GM18868 (cell line): ENCODE data around the gene PBX1.

ENCODE experiments used
- ATAC-seq: cut with Tn5 transposase; IDR thresholded peaks from one replicate; pipeline ENCODE4 v1.9.1; 2021; ENCODE audit warnings: mild to moderate bottlenecking, moderate library complexity; ENCODE audit not compliant: unreplicated experiment

PBX1 gene

GRCh38 chr1:164771619-164772361 lies 212.8 kb downstream of the PBX1 start:
- no peak for ATAC-seq

DNA sequence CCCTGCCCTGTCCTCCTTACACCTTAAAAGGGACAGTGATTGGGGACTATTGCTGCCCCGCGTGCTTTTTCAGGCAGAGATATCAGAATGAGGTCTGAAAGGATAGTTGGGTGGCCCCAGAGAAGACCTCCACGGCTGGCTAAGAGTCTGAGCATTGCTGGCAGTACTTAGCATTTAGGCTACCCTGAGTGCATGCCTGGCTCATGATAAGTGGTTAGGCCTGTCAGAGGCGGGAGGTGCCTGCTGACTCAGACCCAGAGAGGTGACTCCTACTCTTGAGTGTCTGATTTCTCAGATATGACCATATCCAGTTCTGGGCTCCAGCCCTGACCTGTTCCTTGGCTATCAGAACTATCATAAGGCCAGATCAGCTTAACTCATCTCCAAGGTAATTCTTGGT lies 213.7 kb downstream of the PBX1 start:
- ATAC-seq, result peak; percentile 89

GRCh38 chr1:164773102-164773501 lies 214.1 kb downstream of the PBX1 start:
- no peak for ATAC-seq

DNA sequence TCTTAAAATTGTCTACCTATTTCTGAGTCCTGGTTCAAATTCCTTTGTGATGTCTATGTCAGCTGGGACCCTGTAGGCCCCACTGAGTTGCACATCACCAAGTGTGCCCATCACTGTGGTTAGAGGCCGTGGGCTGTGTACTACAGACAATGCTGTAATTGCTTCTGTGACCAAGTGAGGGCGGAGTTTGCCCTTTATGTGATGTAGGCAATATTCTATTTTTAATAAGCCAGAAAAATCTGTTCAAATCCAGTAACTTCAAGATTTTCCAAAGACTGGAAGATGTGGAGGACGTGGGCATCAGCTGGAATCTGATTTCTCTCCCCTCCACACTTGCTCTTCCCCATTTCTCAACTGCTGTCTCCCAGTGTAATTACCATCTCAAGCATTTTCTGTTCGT lies 215.4 kb downstream of the PBX1 start:
- ATAC-seq, result no peak

- ATAC-seq, result no peak
These were observed 216.1 kb downstream of the PBX1 start for GRCh38 chr1:164774819-164775654.

DNA sequence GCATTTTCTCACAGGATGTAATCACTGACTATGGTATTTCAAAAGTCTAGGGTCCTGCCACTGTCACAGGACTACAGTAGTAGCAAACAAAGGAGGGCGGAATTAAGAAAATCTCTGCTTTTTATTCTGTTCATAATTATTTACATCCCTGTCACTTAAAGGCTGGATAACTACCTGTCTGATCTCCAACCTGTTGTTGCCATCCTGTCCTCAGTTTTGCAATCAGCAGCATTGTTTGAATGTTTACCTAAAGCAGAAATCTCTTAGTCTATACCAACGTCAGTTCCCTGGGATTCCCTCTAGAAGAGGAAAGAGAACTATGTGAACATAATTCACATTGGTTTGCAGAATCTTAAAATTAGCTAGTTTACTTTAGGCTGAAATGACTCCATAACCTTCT lies 218.5 kb downstream of the PBX1 start:
- ATAC-seq, result no peak

DNA sequence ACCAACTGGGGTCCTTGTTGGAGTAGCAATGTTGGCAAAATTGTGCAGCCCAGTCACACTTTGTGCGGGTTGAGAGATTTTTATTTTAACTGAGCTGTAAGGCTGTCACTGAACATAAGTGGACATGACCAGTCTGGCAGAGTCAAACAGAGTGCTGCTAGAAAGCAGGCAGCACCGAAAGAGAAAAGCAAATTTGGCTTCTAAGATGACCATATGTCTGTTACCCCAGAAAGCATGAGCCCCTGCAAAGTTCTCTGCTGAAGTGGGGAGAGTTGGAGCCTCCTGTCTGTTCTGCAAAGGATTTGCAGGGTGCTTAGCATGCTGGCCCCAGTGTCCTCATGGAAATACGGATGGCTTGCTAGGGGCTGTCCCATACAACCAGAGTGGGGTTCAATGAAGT lies 220.4 kb downstream of the PBX1 start:
- no peak for ATAC-seq

DNA sequence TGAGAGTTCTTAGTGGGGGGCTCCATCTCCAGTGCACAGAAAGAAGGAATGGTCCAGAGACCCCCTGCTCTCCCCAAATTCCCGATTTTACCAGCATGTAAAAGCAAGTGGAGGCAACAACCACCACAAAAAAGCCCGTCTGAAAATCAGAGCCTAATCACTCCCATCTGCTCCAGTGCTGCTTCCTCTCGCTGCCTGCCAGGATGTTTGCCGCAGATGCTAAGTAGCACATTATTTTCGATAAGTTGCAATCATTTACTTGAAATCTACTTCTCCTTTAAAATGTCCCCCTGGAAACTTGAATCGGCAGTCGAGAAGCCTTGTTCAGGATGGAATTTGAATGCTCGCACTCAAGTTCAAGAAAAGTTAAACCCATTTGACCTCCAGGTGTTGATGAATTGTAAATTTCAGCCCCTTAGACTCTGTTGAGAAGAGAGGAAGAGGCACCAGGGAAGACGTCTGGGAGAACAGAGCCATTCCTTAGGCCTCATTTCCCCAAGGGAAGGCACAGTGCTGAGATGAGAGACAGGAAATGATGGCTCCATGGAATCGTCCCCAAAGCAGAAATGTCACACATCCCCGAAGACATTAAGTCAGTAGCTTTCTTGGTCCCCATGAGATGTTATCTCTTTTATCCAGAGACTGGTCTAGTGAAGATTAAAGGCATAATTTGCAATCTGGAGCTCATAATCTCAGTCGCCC lies 221.3 kb downstream of the PBX1 start:
- ATAC-seq, result no peak

DNA sequence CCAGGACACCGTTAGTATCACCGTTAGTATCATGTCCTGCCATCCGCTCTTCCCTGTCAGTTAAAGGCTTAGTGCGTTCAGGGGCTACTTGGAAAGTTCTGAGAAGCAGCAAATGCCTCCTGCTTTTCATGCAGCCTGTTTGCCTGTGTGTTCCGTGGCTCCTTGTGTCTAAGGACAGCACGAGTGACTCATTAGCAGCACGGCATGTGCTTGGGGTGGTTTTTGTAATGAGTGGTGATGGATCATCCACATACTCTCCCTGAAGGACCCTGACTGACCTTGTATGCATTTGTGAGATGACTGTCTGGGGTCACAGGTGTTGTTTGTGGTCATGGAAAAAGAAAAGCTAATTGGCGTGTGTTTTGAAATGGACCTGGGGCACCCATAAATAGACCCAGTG lies 221.9 kb downstream of the PBX1 start:
- no peak for ATAC-seq

GRCh38 chr1:164781972-164782371 lies 223.0 kb downstream of the PBX1 start:
- no peak for ATAC-seq

DNA sequence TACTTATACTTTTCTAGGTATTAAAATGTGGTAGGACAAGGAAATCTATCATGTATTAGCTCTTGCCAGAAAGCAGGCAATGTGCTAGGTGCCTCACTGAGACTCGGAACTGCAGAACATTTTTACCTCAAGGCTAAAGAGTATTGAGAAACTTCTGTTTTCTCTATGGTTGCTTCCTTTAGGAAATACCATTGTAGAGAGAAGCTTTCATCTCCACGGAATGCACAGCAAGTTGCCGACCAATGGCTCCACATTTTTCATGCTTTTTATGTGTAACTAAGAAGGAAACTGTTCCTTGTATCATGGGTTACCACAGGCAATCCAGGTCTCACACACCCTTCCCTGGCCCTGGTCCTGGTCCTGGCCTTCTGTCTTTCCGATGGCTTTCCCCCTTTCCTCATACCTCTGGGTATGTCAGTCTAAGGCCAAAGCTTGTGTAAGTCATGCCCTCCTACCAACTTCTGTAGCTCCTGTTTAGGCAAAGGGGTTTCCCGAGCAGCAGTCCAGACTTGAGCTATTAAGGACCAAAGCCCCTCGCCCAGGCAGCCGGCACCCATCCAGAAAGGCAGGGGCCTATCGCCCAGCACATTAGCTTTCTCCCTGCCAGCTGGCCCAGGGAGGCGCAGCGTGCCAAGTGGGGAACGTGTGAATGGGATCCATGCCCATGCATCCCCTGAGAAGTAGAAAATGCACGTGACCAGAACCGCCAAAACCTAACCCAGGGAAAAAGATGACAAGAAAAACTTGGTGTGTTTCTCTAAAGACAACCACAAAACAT lies 225.0 kb downstream of the PBX1 start:
- ATAC-seq, result no peak

DNA sequence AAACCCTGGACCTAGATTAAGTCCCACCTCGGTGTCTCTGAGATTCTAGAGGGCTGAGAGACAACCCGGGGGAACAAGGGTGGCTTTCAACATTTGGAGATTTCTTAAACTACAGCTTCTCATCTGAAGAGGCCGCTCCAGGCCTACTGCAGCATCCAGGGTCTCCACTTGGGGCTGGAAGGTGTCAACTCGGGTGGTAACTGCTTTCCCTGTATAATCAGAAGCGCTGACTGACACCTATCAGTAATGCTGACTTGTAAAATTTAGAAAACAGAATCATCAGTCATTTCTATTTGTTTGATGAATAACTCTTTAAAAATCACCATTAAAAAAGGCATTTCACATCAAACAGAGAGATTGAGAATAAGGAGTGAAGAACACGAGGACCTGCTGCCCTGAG lies 226.0 kb downstream of the PBX1 start:
- no peak for ATAC-seq

- no peak for ATAC-seq
These were observed 227.0 kb downstream of the PBX1 start for GRCh38 chr1:164785841-164786534.

- peak; percentile 97 for ATAC-seq
These were observed 228.2 kb downstream of the PBX1 start for GRCh38 chr1:164786980-164787833.

GRCh38 chr1:164787834-164788231 lies 228.8 kb downstream of the PBX1 start:
- ATAC-seq, result no peak

GRCh38 chr1:164790081-164790480 lies 231.1 kb downstream of the PBX1 start:
- no peak for ATAC-seq

- ATAC-seq, result no peak
These were observed 233.5 kb downstream of the PBX1 start for GRCh38 chr1:164792410-164793004.

DNA sequence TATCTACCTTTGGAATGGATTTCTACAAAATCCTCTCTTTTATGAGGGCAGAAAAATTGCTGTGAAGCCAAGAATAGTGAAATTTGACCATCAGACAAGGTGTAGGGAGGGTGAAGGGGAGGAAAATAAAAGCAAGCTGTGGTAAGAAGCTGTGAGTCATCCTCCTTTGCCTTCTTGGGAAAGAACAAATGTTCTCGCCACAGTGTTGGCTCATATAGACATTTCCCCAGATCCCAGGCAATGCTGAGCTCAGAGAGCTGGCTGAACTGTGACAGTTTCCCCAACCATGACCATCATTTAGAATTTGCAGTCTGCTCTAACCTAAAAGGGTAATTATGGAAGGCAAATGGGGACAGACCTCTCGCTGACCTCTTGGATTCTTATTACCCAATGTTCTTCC lies 235.4 kb downstream of the PBX1 start:
- ATAC-seq, result no peak

DNA sequence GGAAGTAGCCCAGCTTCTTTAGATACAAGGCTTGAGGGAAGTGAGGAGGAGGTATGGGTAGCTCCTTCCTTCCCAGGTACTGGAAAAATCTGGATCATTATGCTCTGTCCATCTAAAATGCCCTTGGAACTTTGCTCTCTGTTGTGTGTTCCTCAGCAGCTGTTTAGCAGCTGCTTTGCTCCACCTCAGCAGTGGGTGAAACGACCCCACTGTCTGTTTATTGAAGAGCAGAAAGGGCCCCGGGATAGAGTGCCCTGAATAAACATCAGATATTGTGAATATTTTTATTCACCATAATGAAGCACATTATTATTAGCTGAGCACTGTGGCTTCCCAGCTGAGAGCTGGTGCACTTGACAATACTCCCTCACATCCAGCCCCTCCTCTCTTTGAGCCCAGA lies 237.9 kb downstream of the PBX1 start:
- ATAC-seq, result no peak
